Ovary (tissue), 1 donor: Measurements from ENCODE around the gene TTLL5.

Experiments used
- EP300 ChIP-seq: sonication (generic); formaldehyde crosslinking; IDR thresholded peaks from one replicate; pipeline ENCODE4 v1.6.1; 2017; ENCODE audit warnings: antibody characterized with exemption
- POLR2A ChIP-seq: fragments of 450-650 bp; IDR thresholded peaks from one replicate; pipeline ENCODE4 v1.6.1; 2017; ENCODE audit warnings: antibody characterized with exemption, mild to moderate bottlenecking, moderate library complexity

DNA sequence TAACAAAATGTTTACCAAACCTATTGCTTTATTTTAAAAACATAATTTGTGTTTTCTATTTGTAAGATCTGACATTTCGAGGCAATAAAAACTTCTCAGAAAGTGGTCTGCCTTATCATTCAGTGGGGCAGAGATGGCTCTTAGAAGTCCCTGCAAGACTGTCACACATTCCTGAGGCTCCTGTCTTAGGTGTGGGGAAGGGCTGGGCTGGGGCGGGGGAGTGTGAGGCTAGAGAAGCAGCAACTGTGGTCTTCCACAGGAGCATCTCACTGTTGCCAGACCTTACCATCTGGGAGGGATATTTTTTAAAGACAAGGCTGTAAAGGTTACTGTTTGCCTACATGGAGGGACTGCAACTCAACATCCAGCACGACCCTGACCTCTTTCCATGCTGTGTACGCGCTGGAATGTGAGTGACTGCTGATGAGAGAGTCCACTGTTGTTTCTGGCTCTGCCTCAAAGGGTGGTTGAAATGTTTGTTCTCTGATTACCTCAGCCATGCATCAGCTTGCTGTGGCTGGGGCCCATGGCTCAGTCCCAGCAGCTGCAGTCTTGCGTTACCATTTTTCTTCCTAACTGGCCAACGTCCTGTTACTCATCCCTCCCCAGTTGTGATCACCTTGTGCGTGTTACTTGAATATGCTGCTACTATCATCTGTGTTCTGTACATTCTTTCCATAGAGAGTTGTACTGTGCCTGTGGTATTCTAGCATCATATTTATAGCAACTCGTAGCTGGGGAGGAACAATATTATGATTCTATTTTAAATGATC is 12.8 kb upstream of the TTLL5 start:
- TF ChIP-seq EP300 = no peak
- TF ChIP-seq POLR2A = no peak
